ENCODE data around the gene GP1BA. TPM values are rescaled to one million over a fixed set of nuclear protein-coding genes. Genes with fewer than 3 reads are reported as not detected.

The GP1BA gene
- total and polyA plus RNA-seq, 2 of the 8 experiments (the other 6 are each of a cell fraction or from before 2014, with no cell fraction given) = not detected

- TF ChIP-seq GTF2F1 (IDR thresholded peaks at IDR 0.05; ENCODE audit: borderline replicate concordance, low read depth, low read length) (no peak), PHF8 (conservative IDR thresholded peaks at IDR 0.05; ENCODE audit: low read depth, low read length) (no peak)
These were observed 34.3 kb upstream of the GP1BA start (continued) for GRCh38 chr17:4897785-4898184.
